Measurements from ENCODE around the gene PAPLN.

Gene PAPLN

DNA sequence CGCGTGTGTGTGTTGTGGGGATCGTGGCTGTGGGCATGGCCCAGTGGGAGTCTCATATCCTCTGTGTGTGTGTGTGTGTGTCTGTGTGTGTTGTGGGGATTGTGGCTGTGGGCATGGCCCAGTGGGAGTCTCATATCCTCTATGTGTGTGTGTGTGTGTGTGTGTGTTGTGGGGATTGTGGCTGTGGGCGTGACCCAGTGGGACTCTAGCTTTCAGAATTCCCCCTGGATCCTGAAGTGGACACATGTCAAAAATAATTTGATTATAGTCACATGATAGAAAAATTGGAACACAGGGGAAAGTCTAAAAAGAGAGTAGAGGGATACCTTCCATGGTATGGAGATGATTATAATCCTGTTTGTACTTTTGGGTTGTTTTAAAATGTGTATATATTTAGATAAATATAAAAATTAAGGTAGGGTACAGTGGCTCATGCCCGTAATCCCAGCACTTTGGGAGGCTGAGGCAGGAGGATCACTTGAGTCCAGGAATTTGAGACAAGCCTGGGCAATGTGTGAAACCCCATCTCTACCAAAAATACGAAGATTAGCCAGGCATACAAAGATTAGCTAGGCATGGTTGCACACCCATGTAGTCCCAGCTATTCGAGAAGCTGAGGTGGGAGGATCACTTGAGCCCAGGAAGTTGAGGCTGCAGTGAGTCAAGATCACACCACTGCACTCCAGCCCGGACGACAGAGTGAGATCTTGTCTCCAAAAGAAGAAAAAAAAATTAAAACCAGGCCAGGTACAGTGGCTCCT, 11.0 kb downstream of the PAPLN start:
- DNase-seq: no peak

DNA sequence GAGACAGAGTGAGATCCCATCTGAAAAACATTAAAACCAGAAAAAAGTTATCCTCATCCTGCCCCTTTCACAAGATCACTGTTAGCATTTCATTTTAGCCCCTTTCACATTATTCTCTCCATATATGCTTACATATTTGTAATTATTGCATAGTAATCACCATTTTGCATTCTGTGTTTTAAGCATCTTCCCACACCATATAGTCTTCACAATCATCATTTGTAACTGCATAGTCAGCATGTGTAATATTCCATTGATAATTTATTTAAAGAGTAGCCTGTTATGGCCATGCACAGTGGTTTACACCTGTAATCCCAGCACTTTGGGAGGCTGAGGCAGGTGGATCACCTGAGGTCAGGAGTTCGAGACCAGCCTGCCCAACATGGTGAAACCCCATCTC, 11.8 kb downstream of the PAPLN start:
- no peak for DNase-seq

DNA sequence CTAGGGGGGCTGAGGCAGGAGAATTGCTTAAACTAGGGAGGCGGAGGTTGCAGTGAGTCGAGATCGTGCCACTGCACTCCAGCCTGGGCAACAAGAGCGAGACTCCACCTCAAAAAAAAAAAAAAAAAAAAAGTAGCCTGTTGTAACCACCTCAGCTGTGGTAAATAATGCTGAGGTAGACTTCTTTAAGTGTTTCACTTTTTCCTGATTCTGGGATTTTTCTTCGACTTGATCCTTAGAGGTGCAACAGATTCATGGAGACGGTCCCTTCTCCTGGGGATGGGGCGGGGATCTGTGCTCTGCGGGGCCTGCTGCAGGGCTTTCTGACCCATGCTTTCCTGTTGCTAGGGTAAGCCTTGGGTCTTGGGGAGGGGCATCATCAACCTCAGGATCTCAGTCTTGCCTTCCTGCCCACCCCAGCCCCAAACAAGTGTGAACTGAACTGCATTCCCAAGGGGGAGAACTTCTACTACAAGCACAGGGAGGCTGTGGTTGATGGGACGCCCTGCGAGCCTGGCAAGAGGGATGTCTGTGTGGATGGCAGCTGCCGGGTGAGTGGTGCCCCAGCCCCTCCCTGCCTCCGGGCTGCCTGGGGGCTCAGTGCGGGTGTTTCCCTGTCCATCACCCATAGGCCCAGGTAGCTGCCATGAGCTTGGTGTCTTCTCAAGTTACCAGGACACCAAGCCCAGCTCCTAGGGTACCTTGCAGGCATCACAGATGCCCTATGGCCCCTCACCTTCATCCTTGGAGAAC, 12.4 kb downstream of the PAPLN start:
- DNase-seq: no peak

DNA sequence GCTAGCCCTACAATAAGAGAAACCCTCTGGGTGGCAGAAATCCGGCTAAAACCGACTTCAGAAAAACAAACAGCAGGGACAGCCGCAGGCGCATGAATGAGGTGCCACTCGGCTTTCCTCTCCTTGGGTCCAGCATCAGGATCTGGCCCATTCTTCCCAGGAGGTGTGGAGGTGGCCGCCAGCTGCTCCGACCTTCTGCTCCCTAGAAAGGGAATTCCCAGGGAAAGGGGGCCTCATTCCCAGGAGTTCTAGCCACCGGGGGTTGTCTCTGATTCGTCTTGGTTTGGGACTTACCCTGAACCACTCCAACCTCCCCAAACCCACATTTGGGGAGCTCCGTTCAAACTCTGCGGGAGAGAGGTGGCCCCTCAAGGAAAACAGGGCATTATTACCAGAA, 13.0 kb downstream of the PAPLN start:
- no peak for DNase-seq

DNA sequence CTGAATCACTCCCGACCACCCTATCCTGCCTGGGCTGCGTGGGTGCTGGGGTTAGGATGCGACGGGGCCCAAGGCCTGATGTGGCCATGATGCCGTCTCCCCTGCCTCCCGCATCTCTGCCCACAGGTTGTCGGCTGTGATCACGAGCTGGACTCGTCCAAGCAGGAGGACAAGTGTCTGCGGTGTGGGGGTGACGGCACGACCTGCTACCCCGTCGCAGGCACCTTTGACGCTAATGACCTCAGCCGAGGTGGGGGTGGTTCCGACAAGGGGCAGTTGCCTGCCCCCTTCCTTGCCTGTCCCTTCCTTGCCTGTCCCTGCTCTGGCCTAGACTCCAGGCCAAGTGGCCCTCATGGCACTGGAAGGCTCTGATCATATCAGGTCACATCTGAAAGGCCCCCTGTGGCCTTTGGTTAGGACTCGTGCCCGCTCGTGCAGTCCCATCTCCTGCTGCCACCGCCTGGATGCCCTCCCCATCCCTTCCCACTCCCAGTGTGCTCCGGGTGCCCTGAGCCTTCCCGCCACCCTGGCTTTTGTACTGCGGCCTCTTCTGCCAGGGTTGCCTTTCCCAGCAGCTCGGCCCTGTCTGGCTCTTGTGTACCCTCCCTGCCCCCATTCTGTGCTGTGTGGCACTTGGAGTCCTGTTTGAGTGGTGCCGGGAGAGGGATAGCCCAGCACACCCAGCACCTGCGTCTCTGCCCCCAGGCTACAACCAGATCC, 13.6 kb downstream of the PAPLN start:
- DNase-seq: no peak

DNA sequence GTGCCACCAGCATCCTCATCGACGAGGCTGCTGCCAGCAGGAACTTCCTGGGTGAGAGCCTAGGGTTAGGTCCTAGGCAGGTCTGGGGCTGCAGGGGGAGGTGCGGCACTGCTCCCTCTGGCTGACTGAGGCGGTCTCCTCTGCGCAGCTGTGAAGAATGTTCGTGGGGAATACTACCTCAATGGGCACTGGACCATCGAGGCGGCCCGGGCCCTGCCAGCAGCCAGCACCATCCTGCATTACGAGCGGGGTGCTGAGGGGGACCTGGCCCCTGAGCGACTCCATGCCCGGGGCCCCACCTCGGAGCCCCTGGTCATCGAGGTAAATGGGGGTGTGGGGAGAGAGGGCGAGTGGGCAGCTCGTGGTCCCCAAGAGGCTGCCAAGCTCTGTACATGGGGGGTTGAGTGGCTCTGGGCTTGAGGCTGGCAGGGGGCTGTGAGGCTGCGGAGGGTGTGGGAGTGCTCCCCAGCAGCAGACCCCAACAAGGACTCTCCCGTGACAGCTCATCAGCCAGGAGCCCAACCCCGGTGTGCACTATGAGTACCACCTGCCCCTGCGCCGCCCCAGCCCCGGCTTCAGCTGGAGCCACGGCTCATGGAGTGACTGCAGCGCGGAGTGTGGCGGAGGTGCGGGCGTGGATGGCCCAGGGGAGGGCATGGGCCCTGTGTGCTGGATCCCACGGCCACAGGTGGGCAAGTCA, 14.4 kb downstream of the PAPLN start:
- DNase-seq: no peak

DNA sequence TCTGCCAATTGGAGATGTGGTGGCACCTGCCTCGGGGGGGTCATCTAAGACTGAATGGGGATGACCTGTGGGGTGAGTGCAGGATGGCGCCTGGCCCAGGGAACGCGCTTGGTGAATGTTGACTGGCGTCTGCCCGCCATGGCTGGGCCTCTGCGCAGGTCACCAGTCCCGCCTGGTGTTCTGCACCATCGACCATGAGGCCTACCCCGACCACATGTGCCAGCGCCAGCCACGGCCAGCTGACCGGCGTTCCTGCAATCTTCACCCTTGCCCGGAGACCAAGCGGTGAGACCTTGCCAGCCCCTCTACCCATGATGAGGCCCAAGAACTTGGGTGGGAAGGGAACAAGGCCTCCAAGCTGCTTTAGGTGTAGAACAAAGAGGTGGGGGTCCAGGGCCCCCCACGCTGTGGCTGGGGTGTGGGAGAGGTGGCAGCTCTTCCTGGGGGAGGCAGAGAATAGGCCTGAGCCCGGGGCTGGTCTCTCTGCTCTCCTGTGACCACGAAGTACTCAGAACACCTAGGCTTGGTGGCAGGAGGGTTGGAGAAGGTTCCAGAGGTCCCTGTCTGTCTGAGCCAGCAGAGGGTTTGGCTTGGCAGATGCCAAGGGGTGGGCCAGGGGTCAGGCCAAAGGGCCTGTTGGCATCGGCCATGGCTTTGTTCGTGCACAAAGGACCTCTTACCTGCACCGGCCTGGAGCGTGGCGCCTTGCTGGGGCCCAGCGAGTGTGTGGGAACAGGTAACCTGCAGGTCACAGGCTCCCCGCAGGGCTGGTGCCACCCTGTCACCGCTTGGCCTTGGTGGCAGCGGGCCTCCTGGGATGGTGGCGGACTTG, 15.4 kb downstream of the PAPLN start:
- DNase-seq: no peak

DNA sequence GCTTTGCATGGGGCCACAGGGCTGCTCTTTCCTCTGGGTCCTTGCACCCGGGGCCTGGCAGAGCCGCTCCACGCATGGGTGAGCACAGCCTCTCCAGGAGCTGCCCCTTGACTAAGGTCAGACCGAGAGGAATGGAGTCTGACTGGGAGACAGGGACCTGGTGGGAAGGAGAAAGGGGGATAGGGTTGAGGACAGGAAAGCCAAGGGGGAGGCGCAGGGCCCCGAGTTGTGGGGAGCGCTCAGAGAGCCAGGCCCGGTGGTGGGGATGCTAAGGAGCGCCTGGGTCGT, 16.0 kb downstream of the PAPLN start:
- no peak for DNase-seq

DNA sequence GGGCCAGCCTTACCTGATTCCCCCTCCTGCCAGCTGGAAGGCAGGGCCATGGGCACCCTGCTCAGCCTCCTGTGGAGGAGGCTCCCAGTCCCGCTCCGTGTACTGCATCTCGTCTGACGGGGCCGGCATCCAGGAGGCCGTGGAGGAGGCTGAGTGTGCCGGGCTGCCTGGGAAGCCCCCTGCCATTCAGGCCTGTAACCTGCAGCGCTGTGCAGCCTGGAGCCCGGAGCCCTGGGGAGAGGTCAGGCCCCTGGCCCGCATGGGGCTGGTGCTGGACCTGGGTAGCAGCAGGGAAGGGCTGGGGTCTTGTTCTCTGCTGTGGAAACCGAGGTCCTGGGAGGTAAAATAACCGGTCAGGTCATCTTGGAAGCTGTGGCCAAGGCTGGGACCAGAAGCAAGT, 16.4 kb downstream of the PAPLN start:
- no peak for DNase-seq

DNA sequence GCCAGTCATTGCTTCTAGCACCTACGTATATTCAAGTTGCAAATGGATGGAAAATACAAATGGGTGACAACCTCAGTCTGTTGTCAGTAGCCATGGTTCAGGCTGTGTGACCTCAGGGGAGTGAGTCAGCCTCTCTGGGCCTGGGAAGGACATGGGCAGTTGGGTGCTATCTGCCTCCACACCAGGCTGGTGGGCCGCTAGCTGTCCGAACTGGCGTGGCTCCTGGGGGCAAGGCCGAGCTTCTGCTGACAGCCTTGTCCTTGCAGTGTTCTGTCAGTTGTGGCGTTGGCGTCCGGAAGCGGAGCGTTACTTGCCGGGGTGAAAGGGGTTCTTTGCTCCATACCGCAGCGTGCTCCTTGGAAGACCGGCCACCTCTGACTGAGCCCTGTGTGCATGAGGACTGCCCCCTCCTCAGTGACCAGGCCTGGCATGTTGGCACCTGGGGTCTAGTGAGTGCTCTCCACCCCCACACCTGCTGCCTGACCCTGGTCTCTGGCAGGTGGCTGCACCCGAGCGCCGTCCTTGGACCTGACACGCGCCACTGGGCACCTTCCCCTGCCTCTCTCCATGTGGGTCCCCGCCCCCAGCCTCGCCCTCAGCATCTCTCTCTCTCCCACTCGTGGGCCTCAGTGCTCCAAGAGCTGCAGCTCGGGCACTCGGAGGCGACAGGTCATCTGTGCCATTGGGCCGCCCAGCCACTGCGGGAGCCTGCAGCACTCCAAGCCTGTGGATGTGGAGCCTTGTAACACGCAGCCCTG, 17.1 kb downstream of the PAPLN start:
- DNase-seq: no peak

DNA sequence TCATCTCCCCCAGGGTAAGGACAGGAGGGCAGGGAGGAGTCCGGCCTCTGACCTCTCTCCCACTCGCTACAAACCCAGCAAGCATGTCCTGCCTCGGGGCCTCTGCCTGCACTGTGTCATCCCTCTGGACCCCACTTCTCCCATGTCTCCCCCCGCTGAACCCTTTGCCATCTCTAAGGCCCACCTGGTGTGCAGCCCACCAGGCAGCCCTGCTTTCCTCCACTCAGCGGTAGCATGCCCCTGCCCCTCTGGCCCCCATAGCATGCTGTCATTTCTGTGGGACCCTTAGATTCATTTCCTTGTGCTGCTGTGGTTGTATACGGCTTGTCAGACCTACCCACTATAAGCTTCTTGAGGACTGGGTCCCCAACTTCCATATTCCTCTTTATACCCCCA, 17.7 kb downstream of the PAPLN start:
- no peak for DNase-seq

DNA sequence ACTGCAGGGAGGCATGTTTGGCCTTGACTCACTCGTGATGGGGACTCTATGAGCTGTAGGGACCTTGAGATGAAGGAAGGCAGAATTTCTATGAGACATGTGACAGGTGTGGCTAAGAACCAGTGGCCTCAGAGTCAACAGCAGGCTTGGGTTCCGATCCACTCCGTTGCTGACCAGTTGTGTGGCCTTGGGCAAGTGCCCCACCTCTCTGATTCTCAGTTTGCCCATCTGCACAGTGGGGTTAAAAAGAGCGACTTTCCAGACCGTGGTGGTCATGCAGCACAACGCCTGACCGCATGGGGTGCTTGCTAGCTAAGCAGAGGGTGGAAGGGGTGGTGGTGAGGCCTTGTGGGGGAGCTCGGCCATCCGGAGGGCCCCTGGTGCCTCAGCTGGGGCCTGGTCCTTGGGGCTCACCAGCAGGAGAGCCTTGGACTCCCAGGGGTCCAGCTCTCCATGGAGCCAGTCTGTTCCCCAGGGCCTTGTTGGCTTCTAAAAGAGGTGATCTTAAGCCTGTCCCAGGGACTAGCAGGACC, 18.5 kb downstream of the PAPLN start:
- no peak for DNase-seq

DNA sequence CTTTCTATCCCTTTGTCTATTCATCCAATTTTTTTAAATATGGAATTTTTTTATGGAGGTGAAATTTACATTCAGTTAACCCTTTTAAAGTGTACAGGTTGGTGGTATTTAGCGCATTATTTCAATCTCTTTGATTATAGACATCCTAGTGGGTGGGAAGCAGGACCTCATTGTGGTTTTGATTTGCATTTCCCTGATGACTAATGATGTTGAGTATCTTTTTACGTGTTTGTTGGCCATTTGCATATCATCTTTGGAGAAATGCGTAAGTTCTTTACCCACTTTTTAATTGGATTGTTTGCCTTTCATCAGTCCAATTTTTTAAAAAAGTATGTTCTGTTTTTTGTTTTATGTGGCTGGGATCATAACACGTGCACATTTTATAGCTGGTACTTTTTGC, 20.8 kb downstream of the PAPLN start:
- no peak for DNase-seq

DNA sequence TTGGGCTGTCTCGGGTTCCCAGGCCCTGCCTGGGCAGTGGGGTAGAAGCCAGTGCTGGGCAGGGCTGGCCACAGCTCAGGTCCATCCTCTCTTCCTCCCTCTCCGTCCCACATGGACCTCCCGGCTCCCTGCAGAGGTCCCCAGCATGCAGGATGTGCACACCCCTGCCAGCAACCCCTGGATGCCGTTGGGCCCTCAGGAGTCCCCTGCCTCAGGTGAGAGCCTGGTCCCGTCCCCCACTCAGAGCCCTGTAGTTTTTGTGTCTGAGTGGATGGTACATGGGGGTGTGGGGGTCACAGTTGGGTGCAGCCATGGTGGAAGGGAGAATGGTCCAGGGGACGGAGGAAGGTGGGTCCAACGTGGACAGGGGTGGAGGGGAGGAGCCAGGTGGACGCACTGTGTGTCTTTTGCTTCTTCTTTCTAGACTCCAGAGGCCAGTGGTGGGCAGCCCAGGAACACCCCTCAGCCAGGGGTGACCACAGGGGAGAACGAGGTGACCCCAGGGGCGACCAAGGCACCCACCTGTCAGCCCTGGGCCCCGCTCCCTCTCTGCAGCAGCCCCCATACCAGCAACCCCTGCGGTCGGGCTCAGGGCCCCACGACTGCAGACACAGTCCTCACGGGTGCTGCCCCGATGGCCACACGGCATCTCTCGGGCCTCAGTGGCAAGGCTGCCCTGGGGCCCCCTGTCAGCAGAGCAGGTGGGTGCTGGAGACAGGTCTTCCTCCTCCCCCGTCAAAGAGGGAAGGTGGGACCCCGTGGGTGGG, 21.7 kb downstream of the PAPLN start:
- DNase-seq: peak; percentile 30

DNA sequence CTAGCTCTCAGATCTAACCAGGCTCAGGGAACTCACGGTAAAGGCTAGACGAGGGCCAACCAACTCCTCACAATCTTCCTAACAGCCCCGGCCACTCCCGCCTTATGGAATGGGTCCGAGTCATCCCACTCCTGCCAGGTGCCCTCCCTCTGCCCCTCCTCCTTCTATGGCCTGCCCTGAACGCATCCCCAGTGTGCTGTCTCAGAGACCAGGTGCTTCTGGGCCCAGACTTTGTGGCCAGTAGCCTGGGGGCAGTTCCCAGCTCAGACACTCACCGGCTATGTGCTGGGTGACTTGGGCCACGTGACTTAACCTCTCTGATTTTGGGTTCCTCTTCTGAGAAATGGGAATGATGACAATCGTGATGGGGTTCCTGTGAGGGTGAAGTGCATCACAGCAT, 22.5 kb downstream of the PAPLN start:
- DNase-seq: peak; percentile 20

DNA sequence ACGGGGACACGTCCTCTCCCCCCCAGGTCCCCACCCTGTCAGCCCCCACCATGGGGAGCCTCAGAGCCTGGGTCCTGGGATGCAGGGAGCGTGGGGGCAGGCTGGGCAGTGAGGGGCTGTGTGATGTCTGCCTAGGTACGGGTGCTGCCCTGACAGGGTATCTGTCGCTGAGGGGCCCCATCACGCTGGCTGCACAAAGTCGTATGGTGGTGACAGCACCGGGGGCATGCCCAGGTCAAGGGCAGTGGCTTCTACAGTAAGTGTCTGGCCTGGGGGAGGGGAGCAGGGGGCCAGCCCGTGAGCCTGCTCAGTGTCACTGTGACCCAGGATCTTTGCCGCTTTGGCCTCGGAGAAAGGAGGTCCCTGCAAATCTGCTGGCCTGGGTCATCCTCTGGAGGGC, 23.3 kb downstream of the PAPLN start:
- peak; percentile 29 for DNase-seq

DNA sequence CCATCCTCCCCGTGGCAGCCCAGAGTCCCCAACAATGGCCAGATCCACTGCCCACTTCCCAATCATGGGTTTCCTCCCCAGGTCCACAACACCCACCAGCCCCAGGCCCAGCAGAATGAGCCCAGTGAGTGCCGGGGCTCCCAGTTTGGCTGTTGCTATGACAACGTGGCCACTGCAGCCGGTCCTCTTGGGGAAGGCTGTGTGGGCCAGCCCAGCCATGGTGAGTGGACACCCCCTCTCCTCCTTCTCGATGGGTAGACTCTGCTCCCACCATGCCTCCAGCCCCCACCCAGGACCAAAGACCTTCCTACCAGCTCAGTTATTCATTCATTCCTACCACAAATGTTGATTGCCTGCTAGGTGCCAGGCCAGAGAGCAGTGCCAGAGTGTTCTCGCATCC, 23.8 kb downstream of the PAPLN start:
- DNase-seq: no peak

DNA sequence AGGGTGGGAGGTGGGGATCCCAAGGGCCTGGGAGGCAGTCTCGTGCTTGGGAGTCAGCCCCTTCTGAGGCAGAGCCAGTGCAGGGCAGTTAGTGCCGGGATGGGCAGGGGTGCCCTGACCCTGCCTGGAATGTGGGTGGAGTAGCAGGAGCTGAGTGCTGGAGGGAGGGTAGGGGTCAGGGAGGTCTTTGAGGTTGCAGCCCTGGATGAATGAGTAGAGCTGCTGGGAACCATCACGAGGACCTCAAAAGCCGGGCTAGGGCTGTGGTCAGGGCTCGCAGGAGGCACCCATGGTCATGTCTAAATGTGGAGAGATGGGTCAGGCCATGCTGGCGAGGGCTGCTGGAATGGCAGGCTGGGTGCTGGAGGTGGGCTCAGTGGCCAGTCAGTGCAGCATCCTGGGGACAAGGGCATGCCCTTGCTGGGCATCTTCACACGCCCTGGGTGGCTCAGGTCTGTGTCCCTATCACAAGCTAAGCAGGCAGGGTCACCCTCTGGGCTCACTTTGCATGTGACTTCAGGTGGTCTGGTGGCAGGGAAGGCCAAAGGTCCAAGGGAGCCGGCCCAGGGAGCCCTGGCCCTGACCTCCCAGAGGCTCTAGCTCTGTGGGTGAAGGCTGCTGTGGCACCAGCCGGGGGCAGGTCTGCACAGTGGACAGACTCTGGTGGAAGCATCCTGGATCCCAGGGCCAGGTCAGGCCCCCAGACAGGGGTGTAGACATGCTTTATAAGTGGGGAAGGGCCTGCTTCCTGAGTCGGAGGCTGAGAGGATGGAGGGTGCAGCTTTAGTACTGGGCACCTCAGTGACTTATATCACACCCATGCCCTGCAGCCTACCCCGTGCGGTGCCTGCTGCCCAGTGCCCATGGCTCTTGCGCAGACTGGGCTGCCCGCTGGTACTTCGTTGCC, 24.5 kb downstream of the PAPLN start:
- DNase-seq: no peak

DNA sequence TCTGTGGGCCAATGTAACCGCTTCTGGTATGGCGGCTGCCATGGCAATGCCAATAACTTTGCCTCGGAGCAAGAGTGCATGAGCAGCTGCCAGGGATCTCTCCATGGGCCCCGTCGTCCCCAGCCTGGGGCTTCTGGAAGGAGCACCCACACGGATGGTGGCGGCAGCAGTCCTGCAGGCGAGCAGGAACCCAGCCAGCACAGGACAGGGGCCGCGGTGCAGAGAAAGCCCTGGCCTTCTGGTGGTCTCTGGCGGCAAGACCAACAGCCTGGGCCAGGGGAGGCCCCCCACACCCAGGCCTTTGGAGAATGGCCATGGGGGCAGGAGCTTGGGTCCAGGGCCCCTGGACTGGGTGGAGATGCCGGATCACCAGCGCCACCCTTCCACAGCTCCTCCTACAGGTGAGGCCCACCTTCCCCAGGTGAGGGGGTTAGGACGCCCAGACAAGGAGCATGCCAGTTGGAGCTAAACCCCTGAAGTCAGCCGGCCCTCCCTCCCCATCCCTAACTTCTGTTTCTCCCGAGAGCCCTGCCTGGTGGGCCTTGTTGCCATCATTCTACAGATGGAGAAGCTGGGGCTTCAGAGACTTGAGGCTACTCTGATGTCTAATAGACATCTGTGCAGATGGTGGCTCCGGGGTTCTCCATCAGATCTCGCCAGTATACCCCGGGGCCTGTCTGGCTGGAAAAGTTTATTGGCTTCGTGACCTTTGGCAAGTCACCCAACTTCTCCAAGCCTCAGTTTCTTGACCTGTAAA, 25.3 kb downstream of the PAPLN start:
- DNase-seq: no peak
